ENCODE data around the gene NDUFAF7.

- TF ChIP-seq, protein P1, sequence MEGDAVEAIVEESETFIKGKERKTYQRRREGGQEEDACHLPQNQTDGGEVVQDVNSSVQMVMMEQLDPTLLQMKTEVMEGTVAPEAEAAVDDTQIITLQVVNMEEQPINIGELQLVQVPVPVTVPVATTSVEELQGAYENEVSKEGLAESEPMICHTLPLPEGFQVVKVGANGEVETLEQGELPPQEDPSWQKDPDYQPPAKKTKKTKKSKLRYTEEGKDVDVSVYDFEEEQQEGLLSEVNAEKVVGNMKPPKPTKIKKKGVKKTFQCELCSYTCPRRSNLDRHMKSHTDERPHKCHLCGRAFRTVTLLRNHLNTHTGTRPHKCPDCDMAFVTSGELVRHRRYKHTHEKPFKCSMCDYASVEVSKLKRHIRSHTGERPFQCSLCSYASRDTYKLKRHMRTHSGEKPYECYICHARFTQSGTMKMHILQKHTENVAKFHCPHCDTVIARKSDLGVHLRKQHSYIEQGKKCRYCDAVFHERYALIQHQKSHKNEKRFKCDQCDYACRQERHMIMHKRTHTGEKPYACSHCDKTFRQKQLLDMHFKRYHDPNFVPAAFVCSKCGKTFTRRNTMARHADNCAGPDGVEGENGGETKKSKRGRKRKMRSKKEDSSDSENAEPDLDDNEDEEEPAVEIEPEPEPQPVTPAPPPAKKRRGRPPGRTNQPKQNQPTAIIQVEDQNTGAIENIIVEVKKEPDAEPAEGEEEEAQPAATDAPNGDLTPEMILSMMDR (IDR thresholded peaks at IDR 0.05; ENCODE audit: insufficient read depth, low read depth, low read length) = no peak
- TF ChIP-seq EZH2 (IDR thresholded peaks at IDR 0.05; ENCODE audit: insufficient read depth, low read length) = no peak
Observed at GRCh38 chr2:37201766-37202165, 29.7 kb upstream of the NDUFAF7 start.

Data from astrocyte (in vitro differentiated cells and primary cell).